GM10266 (cell line): ENCODE results near the gene MFAP1.
A peak's percentile ranks its signal among the peaks of the same experiment; 100 is the strongest.
"Not testable (repeated sequence)": the region's sequence is repeated elsewhere in the genome, so short reads cannot be mapped to it uniquely, and the experiment has no call there.

Source experiments
- DNase-seq: peaks from one replicate; pipeline ENCODE4 v3.0.0; 2012; ENCODE audit errors: extremely low spot score
- TF ChIP-seq, protein P1 (sequence below): IDR thresholded peaks from 2 replicates; pipeline ENCODE4 v1.5.1; 2012; ENCODE audit warnings: mild to moderate bottlenecking, low read depth; ENCODE audit not compliant: control insufficient read depth, insufficient read depth; ENCODE audit errors: missing control alignments

The MFAP1 gene

DNA sequence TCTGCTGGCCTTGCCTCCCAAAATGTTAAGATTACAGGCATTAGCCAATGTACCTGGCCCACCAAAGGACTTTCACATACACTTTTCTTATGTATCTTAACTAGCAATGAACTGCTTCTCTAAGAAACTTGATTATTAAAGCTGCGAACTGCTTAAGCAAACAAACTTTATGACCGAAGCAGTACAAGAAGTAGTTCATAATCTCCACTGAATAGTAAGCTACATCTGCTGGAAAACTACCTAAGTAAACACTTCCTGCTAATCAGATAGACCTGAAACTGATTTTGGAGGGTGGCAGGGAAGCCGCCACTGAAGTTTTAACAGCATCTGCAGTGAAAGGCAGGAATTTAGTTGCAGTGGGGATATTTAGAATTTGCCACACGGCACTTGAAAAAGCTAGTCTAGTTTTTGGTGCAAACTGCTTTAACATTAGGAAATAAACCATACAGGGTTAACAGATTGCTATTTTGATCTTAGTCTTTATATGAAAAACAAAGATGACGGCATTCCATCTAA lies 16.0 kb downstream of the MFAP1 start:
- no peak for DNase-seq
- TF ChIP-seq, protein P1, sequence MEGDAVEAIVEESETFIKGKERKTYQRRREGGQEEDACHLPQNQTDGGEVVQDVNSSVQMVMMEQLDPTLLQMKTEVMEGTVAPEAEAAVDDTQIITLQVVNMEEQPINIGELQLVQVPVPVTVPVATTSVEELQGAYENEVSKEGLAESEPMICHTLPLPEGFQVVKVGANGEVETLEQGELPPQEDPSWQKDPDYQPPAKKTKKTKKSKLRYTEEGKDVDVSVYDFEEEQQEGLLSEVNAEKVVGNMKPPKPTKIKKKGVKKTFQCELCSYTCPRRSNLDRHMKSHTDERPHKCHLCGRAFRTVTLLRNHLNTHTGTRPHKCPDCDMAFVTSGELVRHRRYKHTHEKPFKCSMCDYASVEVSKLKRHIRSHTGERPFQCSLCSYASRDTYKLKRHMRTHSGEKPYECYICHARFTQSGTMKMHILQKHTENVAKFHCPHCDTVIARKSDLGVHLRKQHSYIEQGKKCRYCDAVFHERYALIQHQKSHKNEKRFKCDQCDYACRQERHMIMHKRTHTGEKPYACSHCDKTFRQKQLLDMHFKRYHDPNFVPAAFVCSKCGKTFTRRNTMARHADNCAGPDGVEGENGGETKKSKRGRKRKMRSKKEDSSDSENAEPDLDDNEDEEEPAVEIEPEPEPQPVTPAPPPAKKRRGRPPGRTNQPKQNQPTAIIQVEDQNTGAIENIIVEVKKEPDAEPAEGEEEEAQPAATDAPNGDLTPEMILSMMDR: no peak

DNA sequence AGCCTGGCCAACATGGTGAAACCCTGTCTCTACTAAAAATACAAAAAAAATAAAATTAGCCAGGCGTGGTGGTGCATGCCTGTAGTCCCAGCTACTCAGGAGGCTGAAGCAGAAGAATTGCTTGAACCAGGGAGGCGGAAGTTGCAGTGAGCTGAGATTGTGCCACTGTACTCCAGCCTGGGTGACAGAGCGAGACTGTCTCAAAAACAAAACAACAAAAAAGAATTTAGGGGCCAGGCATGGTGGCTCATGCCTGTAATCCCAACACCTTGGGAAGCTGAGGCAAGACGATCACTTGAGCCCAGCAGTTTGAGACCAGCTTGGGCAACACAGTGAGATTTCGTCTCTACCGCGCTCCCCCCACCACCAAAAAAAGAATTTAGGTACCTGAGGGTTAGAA lies 21.8 kb downstream of the MFAP1 start:
- DNase-seq: not testable (repeated sequence)

DNA sequence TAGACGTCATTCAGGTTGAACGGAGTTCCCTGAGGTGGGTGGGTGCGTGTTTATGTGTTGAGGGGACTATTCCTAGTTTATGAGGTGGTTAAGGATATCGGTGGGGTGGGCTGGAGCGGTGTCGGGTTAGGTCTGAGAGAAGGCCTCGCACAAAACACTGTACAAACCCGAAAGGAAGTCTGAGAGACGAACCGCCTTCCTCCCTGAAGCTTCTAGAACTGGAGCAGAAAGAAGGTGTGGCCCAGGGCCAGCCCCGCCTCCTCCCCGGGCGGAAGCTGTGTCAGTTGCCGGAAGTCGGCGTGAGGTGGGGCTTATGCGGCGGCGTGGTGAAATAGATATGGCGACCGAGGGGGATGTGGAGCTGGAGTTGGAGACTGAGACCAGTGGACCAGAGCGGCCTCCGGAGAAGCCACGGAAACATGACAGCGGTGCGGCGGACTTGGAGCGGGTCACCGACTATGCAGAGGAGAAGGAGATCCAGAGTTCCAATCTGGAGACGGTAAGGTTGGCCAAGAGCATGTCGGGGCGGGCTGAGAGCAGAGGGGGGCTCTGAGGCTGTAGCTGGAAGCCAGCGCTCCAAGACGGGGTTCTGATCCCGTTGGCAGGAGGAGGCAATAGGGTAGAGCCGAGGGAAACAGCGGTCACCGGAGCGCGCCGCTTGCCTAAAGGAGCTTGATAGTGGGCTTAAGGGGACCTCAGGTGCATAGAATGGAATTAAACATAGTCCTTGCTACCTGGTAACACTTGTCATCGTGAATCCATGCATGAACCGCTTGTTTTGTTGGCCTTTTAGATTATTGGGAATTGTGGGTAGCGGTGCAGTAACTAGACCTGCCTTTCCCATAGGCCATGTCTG lies 24.0 kb downstream of the MFAP1 start, which contains the start of gene HYPK:
TSS of gene HYPK (plus strand) at position 314 of the 856 bp plus-strand sequence. CDS start at position 338, 24 bp downstream.
- DNase-seq: peak; percentile 79
- TF ChIP-seq, protein P1: no peak

DNA sequence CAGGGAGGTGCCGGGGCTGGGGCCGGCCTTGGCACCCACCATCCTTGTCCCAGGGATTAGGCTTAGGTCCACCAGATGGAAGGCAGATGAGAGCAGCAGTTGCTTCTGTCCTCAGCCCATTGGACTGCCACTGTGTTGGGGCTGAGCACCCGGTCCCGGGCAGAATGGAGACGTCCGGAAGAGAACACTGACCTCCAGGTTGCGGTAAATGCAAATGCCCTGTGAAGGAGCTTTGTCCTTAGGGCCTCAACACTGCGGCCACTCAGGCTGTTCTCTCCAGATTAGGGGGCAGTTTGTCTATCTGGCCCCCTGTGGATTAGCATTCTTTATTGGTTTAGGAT lies 24.6 kb downstream of the MFAP1 start, which contains the start of gene SERINC4:
TSS of gene SERINC4 (minus strand) at position 276 of the 341 bp plus-strand sequence. CDS start at position 42, 234 bp downstream.
- TF ChIP-seq, protein P1: no peak
- DNase-seq: no peak

DNA sequence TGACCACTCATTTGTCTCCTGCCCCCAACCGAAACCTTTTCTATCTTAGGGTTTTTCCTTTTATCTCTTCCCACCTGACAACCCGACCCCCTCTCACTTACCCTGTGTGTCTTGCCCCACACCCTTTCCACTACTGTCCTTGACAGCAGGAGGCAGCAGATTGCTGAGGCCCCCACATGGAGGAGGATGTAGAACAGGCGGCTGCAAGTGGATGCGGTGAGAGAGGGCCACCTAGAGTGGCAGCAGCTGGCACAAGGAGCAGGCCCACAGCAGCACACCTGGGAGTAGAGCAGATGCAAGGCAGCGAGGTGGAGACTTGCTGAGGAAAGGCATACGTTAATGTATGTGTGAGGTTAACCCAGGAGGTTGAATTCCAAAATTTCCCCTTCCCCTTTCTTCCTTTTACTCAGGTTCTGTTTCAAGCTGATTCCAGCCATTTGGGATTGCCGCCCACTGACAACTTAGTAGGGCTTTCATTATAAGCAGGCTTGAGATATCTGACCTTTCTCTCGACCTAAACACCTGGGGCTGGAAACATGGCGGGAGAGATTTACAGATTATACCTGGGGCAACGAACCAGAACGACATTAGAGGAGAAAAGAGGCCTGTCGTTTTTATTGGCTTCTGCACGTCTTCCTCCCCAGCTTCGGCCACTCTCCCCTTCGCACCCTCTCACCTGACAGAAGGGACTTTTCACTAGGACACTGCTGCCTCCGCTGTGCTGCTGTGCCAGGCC lies 25.1 kb downstream of the MFAP1 start:
- no peak for DNase-seq
- TF ChIP-seq, protein P1: peak; percentile 7

DNA sequence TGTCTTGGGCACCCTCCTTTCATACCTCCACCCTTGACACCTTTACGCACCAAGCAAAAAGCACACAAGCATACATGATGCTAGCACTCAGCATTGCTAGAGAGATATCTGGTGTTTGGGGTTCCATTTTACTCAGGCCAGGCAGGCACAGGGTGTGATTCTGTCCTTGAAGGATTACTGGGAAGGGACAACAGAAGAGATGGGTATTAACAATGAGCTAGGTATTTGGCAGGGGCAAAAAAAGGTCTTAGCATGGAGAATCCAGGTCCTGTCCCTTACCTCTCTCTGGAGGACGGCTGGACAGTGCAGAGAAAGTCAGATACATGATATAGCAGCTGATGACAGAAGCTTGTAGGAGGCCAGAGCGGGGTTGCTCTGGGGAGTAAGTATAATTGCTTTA lies 27.9 kb downstream of the MFAP1 start:
- TF ChIP-seq, protein P1: no peak

DNA sequence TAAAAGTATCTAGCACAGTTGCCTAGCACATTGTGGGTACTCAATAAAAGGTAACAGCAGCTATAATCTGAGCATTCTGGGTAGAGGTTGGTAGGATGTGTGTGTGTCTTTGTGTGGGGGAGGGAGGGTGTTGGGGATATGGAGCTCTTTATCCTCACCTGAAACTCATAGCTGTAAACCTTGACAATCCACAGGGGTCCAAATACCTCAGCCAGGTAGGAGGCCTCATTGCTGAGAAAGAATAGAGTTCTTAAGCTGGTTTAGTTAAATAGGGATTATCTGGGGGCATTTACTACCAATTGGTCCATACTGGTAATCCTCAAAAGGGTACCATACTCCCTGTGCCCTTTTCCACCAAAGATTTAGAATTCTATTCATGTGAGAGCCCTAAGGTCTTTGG lies 28.5 kb downstream of the MFAP1 start:
- no peak for DNase-seq
- TF ChIP-seq, protein P1: no peak

More for the DNA sequence above, 27.9 kb downstream of the MFAP1 start:
- no peak for DNase-seq
